Keratinocyte (primary cell): ENCODE measurements around the gene RFPL2. TPM values are rescaled to one million over a fixed set of nuclear protein-coding genes. Genes with fewer than 3 reads are reported as not detected.

ENCODE experiments used
- DNase-seq: peaks from one replicate; pipeline ENCODE4 v3.0.0-alpha.2; 2011; ENCODE audit warnings: low read depth, missing footprints, low spot score
- FAIRE-seq: peaks from 2 replicates; lab custom pipeline; 2011; peaks lifted over from hg19 to GRCh38; lab: Jason Lieb, UNC
- H2AFZ ChIP-seq: 2 replicates; pipeline ENCODE4 v1.6.0; 2012; ENCODE audit warnings: low read length, control low read depth, inconsistent platforms; ENCODE audit not compliant: control insufficient read depth
- H3K27ac ChIP-seq: 2 replicates; pipeline ENCODE4 v1.5.1; 2011; ENCODE audit warnings: low read length; ENCODE audit not compliant: control insufficient read depth, insufficient read depth
- H3K27me3 ChIP-seq: 3 replicates; pipeline ENCODE4 v1.6.0; 2011; ENCODE audit warnings: low read length; ENCODE audit not compliant: control insufficient read depth, insufficient read depth; ENCODE audit errors: extremely low read depth
- H3K36me3 ChIP-seq, 2 experiments: 2 replicates in 1 of 2; 3 replicates in 1 of 2; pipeline ENCODE4 v1.5.1; 2011; ENCODE audit warnings: low read length in 2 of 2, mild to moderate bottlenecking in 1 of 2; ENCODE audit not compliant: control insufficient read depth in 2 of 2, insufficient read depth in 2 of 2; ENCODE audit errors: extremely low read depth in 1 of 2
- H3K4me1 ChIP-seq: 3 replicates; pipeline ENCODE4 v1.5.1; 2011; ENCODE audit warnings: low read length; ENCODE audit not compliant: control insufficient read depth, insufficient read depth; ENCODE audit errors: extremely low read depth
- H3K4me2 ChIP-seq: 3 replicates; pipeline ENCODE4 v1.6.0; 2011; ENCODE audit warnings: low read depth, low read length; ENCODE audit not compliant: control insufficient read depth, insufficient read depth; ENCODE audit errors: extremely low read depth
- H3K4me3 ChIP-seq, 3 experiments: fragments of 200-600 bp in 1 of 3; sonication (generic) in 1 of 3; 2 replicates in 2 of 3; 3 replicates in 1 of 3; pipeline ENCODE4 v1.5.1; 2011 to 2016; ENCODE audit warnings: low read length in 3 of 3, mild to moderate bottlenecking in 3 of 3, control low read depth in 2 of 3, inconsistent platforms in 1 of 3, low read depth in 1 of 3, mixed read lengths in 1 of 3, mixed run types in 1 of 3, moderate library complexity in 1 of 3; ENCODE audit not compliant: control insufficient read depth in 2 of 3, insufficient read depth in 2 of 3; ENCODE audit errors: extremely low read depth in 1 of 3
- H3K79me2 ChIP-seq: 2 replicates; pipeline ENCODE4 v1.6.0; 2012; ENCODE audit warnings: low read length; ENCODE audit not compliant: control insufficient read depth, insufficient read depth
- H3K9ac ChIP-seq: 3 replicates; pipeline ENCODE4 v1.6.0; 2011; ENCODE audit warnings: low read length; ENCODE audit not compliant: control insufficient read depth, insufficient read depth; ENCODE audit errors: extremely low read depth
- H3K9me1 ChIP-seq: 3 replicates; pipeline ENCODE4 v1.6.0; 2011; ENCODE audit warnings: low read length; ENCODE audit not compliant: control insufficient read depth, insufficient read depth; ENCODE audit errors: extremely low read depth
- H3K9me3 ChIP-seq: 2 replicates; pipeline ENCODE4 v1.5.1; 2012; ENCODE audit warnings: low read depth, low read length; ENCODE audit not compliant: control insufficient read depth
- H4K20me1 ChIP-seq: 3 replicates; pipeline ENCODE4 v1.6.0; 2011; ENCODE audit warnings: low read length; ENCODE audit not compliant: control insufficient read depth, insufficient read depth; ENCODE audit errors: extremely low read depth
- CTCF ChIP-seq, 3 experiments: IDR thresholded peaks in 1 of 3; conservative IDR thresholded peaks in 1 of 3; optimal IDR thresholded peaks in 1 of 3; 2 replicates in 2 of 3; 3 replicates in 1 of 3; pipeline versions ENCODE3 to v1.5.1; 2011; ENCODE audit warnings: low read length in 3 of 3, mild to moderate bottlenecking in 3 of 3, moderate library complexity in 2 of 3, control low read depth in 1 of 3, inconsistent platforms in 1 of 3; ENCODE audit not compliant: insufficient read depth in 2 of 3; ENCODE audit errors: extremely low read depth in 1 of 3
- EZH2 ChIP-seq: IDR thresholded peaks from one replicate; pipeline ENCODE4 v1.6.1; 2012; ENCODE audit warnings: inconsistent platforms, mild to moderate bottlenecking, low read length, moderate library complexity
- dilution Hi-C: fragments of 300-500 bp; cut with MboI; formaldehyde crosslinking; loops from one replicate; pipeline ENCODE4 v1.7.0; 2020; ENCODE audit warnings: low sequenced_read_pairs; ENCODE audit not compliant: extremely low pct_ligation_motif_present
- polyA plus RNA-seq, 5 experiments: library from polyadenylated mRNA; depleted of rRNA in 3 of 5; stranded (reverse) in 3 of 5; stranded (forward) in 1 of 5; unstranded in 1 of 5; fragments of >200 nt; gene quantifications; 1 replicate in 1 of 5; 2 replicates in 3 of 5; 3 replicates in 1 of 5; pipeline versions ENCODE4 v1.2.1 to v1.2.3, GENCODE V29; 2011 to 2012; ENCODE audit warnings: missing spikeins in 2 of 5, low read depth in 1 of 5, low replicate concordance in 1 of 5

RFPL2 gene
- polyA plus RNA-seq, 1 donor (not counting 4 experiments of a cell fraction or from before 2014, with no cell fraction given) = not detected

GRCh38 chr22:32226326-32227104, 21.6 kb upstream of the RFPL2 start:
- FAIRE-seq (no peak), DNase-seq (no peak)
- TF ChIP-seq EZH2 (no peak), CTCF (optimal IDR thresholded peaks at IDR 0.05 in 1 of 3, IDR thresholded peaks at IDR 0.05 in 1 of 3, conservative IDR thresholded peaks at IDR 0.05 in 1 of 3; ENCODE audit: extremely low read depth in 1 of 3, insufficient read depth in 2 of 3, low read length in 3 of 3) (no peak)
- H2AFZ ChIP-seq = no peak overlapping the region
- no peaks in the 10 kb centered on the region for H3K79me2 ChIP-seq
- no peak overlapping the region for H3K9ac ChIP-seq
- no peaks in the 10 kb centered on the region for H3K9me1 ChIP-seq
- no peaks in the 10 kb centered on the region for H3K9me3 ChIP-seq
- H3K4me2 ChIP-seq = no peak overlapping the region
- H3K4me1 ChIP-seq = no peaks in the 10 kb centered on the region
- dilution Hi-C loops = no loop called here
- H3K4me3 ChIP-seq = no peak overlapping the region
- H3K36me3 ChIP-seq = no peaks in the 10 kb centered on the region
- H3K27me3 ChIP-seq = no peaks in the 10 kb centered on the region
- no peaks in the 10 kb centered on the region for H4K20me1 ChIP-seq
- no peak overlapping the region for H3K27ac ChIP-seq

DNA sequence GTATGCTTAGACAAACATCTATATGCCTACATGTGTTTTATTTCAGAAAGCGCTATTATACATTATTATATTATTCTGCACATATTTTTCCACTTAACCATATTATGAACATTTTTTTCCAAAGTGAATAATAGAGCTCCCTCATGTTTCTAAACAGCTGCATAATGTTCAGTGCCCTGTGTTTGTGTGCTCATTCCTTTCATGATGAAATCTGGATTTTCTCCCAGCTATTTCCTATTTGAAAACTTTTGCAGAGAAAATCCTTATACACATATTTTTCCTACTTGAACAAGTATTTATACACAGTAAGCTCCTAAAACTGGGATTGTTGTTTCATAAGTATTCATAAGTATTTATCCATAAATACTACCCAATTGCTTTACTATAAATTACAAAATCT, 18.1 kb upstream of the RFPL2 start:
- H2AFZ ChIP-seq = no peak overlapping the region
- no peaks in the 10 kb centered on the region for H3K9me1 ChIP-seq
- no peak overlapping the region for H3K4me2 ChIP-seq
- TF ChIP-seq EZH2 (no peak), CTCF (optimal IDR thresholded peaks at IDR 0.05 in 1 of 3, IDR thresholded peaks at IDR 0.05 in 1 of 3, conservative IDR thresholded peaks at IDR 0.05 in 1 of 3; ENCODE audit: extremely low read depth in 1 of 3, insufficient read depth in 2 of 3, low read length in 3 of 3) (no peak)
- H4K20me1 ChIP-seq = no peaks in the 10 kb centered on the region
- dilution Hi-C loops = no loop called here
- H3K4me3 ChIP-seq = no peak overlapping the region
- H3K27me3 ChIP-seq = no peaks in the 10 kb centered on the region
- no peak overlapping the region for H3K27ac ChIP-seq
- no peaks in the 10 kb centered on the region for H3K4me1 ChIP-seq
- FAIRE-seq (no peak), DNase-seq (no peak)
- H3K79me2 ChIP-seq = no peaks in the 10 kb centered on the region
- H3K9me3 ChIP-seq = no peaks in the 10 kb centered on the region
- no peak overlapping the region for H3K9ac ChIP-seq
- H3K36me3 ChIP-seq = no peaks in the 10 kb centered on the region
